Type B pancreatic cell (in vitro differentiated cells): ENCODE measurements around the gene DOCK2. TPM values are rescaled to one million over a fixed set of nuclear protein-coding genes. Genes with fewer than 3 reads are reported as not detected.

ENCODE experiments used
- DNase-seq: peaks from one replicate; pipeline ENCODE4 v3.0.0; 2021; ENCODE audit warnings: mixed read lengths; ENCODE audit not compliant: unreplicated experiment; ENCODE audit errors: extremely low spot score
- H3K27ac Mint-ChIP-seq: 2 replicates; pipeline ENCODE4 v1.8.0; 2021; ENCODE audit warnings: mild to moderate bottlenecking, mixed read lengths
- H3K27me3 Mint-ChIP-seq: 2 replicates; pipeline ENCODE4 v1.8.0; 2021; ENCODE audit warnings: mixed read lengths
- H3K36me3 Mint-ChIP-seq: 2 replicates; pipeline ENCODE4 v1.8.0; 2021; ENCODE audit warnings: mixed read lengths
- H3K4me1 Mint-ChIP-seq: one replicate; pipeline ENCODE4 v1.8.0; 2021; ENCODE audit warnings: mixed read lengths; ENCODE audit not compliant: unreplicated experiment
- H3K4me3 Mint-ChIP-seq: 2 replicates; pipeline ENCODE4 v1.8.0; 2021; ENCODE audit warnings: mild to moderate bottlenecking, mixed read lengths
- H3K9me3 Mint-ChIP-seq: 2 replicates; pipeline ENCODE4 v1.8.0; 2021; ENCODE audit warnings: mixed read lengths
- total RNA-seq: library from RNA; stranded (reverse); gene quantifications from 2 replicates; pipeline ENCODE4 v1.2.1, GENCODE V29; 2021; ENCODE audit warnings: low replicate concordance
- TF ChIP-seq, protein P1 (sequence below): fragments of 200-600 bp; sonication (generic); conservative IDR thresholded peaks from 2 replicates; pipeline ENCODE4 v1.5.0; 2021; ENCODE audit warnings: antibody characterized with exemption, mild to moderate bottlenecking

DOCK2 gene
- total RNA-seq, 1 donor from 2014 or later: 0.82 TPM

DNA sequence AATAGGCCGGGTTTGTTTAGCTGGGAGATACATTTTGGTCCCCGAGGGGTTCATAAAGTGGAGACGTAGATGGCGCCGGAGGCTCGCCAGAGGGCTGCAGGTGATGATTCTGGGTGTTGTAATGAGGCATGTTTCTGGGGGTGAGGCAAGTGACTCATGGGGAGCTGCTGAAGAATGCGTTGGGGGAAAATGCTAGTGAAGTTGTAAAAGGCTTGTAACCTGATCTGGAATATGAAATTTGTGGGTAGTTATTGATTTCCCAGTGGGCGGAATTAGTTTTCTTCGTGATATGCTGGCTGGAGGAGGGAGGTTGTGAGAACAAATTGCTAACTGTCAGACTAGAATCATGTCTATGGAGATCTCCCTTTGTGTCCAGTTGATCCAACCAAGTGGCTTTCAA lies 158.3 kb downstream of the DOCK2 start:
- peaks cover 57% of the 10 kb centered on the region for H3K27me3 Mint-ChIP-seq
- no peak for DNase-seq
- H3K27ac Mint-ChIP-seq: no peak overlapping the region
- TF ChIP-seq, protein P1, sequence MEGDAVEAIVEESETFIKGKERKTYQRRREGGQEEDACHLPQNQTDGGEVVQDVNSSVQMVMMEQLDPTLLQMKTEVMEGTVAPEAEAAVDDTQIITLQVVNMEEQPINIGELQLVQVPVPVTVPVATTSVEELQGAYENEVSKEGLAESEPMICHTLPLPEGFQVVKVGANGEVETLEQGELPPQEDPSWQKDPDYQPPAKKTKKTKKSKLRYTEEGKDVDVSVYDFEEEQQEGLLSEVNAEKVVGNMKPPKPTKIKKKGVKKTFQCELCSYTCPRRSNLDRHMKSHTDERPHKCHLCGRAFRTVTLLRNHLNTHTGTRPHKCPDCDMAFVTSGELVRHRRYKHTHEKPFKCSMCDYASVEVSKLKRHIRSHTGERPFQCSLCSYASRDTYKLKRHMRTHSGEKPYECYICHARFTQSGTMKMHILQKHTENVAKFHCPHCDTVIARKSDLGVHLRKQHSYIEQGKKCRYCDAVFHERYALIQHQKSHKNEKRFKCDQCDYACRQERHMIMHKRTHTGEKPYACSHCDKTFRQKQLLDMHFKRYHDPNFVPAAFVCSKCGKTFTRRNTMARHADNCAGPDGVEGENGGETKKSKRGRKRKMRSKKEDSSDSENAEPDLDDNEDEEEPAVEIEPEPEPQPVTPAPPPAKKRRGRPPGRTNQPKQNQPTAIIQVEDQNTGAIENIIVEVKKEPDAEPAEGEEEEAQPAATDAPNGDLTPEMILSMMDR: no peak
- H3K36me3 Mint-ChIP-seq: no peaks in the 10 kb centered on the region
- no peaks in the 10 kb centered on the region for H3K9me3 Mint-ChIP-seq
- no peaks in the 10 kb centered on the region for H3K4me1 Mint-ChIP-seq
- no peak overlapping the region for H3K4me3 Mint-ChIP-seq

DNA sequence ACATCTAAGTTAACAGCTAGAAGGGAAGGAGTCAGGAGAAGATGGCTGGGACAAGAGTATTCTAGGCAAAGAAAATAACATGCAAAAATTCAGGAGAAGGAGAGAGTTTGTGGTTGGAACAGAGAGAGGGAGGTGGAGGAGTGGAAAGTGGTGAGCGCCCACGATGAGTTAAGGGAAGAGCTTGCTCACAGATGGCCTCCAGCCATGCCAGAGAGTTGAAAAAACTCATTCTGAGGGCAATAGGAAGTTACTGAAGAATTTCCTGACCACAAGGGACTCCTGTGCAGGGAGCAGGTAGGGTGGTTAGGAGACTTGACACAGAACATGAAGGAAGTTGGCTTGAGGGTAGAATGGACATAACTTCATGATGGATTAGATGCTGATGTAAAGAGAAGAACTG lies 159.7 kb downstream of the DOCK2 start:
- H3K9me3 Mint-ChIP-seq: no peaks in the 10 kb centered on the region
- H3K4me3 Mint-ChIP-seq: no peak overlapping the region
- H3K36me3 Mint-ChIP-seq: no peaks in the 10 kb centered on the region
- H3K4me1 Mint-ChIP-seq: no peaks in the 10 kb centered on the region
- TF ChIP-seq, protein P1: no peak
- peaks cover 54% of the 10 kb centered on the region for H3K27me3 Mint-ChIP-seq
- no peak overlapping the region for H3K27ac Mint-ChIP-seq
- DNase-seq: no peak

DNA sequence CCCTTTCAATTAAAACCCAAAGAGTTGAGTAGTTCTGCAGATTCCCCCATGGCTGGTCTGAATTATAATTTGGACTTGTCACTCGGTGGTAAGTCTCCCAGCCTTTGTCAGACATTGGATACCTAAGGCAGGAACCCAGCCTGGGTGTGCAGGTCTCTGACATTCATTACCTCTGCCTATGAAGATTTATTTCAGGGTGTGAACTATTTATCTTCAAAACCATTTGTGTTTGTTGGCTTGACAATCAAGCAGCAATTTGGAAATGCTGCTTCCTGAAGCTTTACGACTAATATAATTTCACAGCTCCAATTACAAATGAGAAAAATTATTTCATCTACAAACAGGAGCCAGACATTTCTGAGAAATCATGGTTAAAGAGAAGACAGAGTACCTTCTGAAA lies 160.5 kb downstream of the DOCK2 start:
- TF ChIP-seq, protein P1: no peak
- Mint-ChIP-seq H3K4me1 (no peaks in the 10 kb centered on the region), H3K4me3 (no peak overlapping the region), H3K36me3 (no peaks in the 10 kb centered on the region), H3K27me3 (peaks cover 51% of the 10 kb centered on the region), H3K9me3 (no peaks in the 10 kb centered on the region), H3K27ac (no peak overlapping the region)
- DNase-seq: no peak

DNA sequence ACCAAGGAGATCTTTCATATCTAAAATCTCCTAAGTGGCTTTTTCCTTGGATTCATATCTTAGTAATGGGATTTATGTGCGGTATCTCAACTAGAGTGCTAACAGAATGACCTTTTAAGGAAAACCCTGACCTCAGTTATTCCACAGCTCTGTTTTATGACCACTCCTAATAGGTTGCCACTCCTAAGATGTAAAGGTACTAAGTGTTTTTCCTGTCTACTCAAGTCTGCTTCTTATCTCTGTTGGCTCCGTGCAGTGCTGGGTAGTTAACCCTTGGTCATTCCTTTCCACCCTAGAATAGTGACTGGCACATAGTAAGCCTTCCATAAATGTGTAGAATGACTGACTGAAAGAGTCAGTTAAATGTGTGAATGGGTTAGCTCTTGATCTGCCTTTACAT lies 161.4 kb downstream of the DOCK2 start:
- TF ChIP-seq, protein P1: no peak
- no peak for DNase-seq

DNA sequence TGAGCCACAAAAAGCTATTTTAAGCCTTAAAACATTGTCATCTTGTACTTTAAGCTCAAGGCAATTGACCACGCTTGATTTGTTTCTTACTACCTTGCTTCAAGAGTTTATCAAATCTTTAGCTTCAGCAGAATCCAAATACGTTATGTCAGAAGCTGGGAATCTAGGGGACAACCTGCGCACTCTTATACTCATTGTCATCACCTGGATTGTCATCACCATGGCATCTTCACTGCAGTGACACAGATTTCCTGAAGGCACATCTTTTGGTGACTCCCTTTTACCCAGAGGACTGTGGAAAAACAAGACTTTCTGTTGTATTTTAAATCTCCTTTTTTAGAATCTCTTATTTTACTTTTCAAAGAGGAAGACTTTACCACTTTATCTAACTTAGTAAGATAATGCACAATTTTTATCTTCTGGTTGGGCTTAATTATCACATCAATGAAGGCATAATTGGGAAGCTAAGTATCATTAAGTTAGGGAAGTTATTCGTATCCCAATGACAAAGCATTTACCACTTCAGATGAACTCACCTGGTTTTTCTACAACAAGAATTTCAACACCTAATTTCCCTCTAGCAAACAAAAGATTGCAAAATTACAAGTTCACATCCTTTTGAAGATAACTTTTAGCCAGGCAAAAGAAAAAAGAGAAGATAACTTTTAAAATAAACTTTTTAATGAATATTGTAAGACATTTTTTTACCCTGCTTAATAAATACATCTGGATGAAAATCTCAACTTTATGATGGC lies 162.0 kb downstream of the DOCK2 start:
- H3K27ac Mint-ChIP-seq: no peak overlapping the region
- H3K9me3 Mint-ChIP-seq: peaks cover 4% of the 10 kb centered on the region
- no peaks in the 10 kb centered on the region for H3K36me3 Mint-ChIP-seq
- DNase-seq: no peak
- no peak overlapping the region for H3K4me3 Mint-ChIP-seq
- H3K4me1 Mint-ChIP-seq: peaks cover 12% of the 10 kb centered on the region
- TF ChIP-seq, protein P1: no peak
- peaks cover 45% of the 10 kb centered on the region for H3K27me3 Mint-ChIP-seq

More for the DNA sequence above, 161.4 kb downstream of the DOCK2 start:
- Mint-ChIP-seq H3K36me3 (no peaks in the 10 kb centered on the region), H3K4me3 (no peak overlapping the region), H3K9me3 (peaks cover under 1% of the 10 kb centered on the region), H3K4me1 (peaks cover 6% of the 10 kb centered on the region), H3K27me3 (peaks cover 48% of the 10 kb centered on the region), H3K27ac (no peak overlapping the region)
